CD14-positive monocyte (primary cell): ENCODE data around the gene FAF2. TPM values are rescaled to one million over a fixed set of nuclear protein-coding genes. Genes with fewer than 3 reads are reported as not detected.

ENCODE experiments used
- DNase-seq, 3 donors: peaks; one replicate each; pipeline ENCODE4 v3.0.0-alpha.2; 2011 to 2022
- H2AFZ ChIP-seq: 2 replicates; pipeline ENCODE4 v1.6.0; 2012; ENCODE audit warnings: mild to moderate bottlenecking, low read depth, low read length, inconsistent platforms; ENCODE audit not compliant: insufficient read depth, poor library complexity, severe bottlenecking
- H3K27ac ChIP-seq, 2 donors: 1 replicate in 1 of 2; 2 replicates in 1 of 2; pipeline ENCODE4 v1.5.1; 2012 to 2013; ENCODE audit warnings: low read length in 2 of 2, control low read depth in 1 of 2, inconsistent platforms in 1 of 2, low read depth in 1 of 2, mild to moderate bottlenecking in 1 of 2
- H3K27me3 ChIP-seq, 2 donors: one replicate each; pipeline versions ENCODE4 v1.6.0 to v1.6.1; 2011 to 2013; ENCODE audit warnings: low read length in 2 of 2; ENCODE audit not compliant: control insufficient read depth in 2 of 2, insufficient read depth in 2 of 2
- H3K36me3 ChIP-seq, 2 donors: replicated peaks in 1 of 2; 1 replicate in 1 of 2; 2 replicates in 1 of 2; pipeline versions ENCODE4 v1.5.1 to v1.6.1; 2012 to 2013; ENCODE audit warnings: low read length in 2 of 2, control low read depth in 1 of 2, inconsistent platforms in 1 of 2, mild to moderate bottlenecking in 1 of 2; ENCODE audit not compliant: insufficient read depth in 2 of 2, control insufficient read depth in 1 of 2
- H3K4me1 ChIP-seq, 2 donors: 1 replicate in 1 of 2; 2 replicates in 1 of 2; pipeline versions ENCODE4 v1.5.1 to v1.6.1; 2012 to 2013; ENCODE audit warnings: low read length in 2 of 2, control low read depth in 1 of 2, inconsistent platforms in 1 of 2, mild to moderate bottlenecking in 1 of 2, moderate library complexity in 1 of 2; ENCODE audit not compliant: insufficient read depth in 2 of 2, control insufficient read depth in 1 of 2
- H3K4me2 ChIP-seq: replicated peaks from 2 replicates; pipeline ENCODE3; 2012; ENCODE audit warnings: low read length, moderate library complexity, mild to moderate bottlenecking; ENCODE audit not compliant: poor library complexity, severe bottlenecking; ENCODE audit errors: extremely low read depth
- H3K4me3 ChIP-seq, 3 experiments: fragments of 200-600 bp in 1 of 3; sonication (generic) in 1 of 3; replicated peaks in 1 of 3; 1 replicate in 2 of 3; 2 replicates in 1 of 3; pipeline ENCODE4 v1.5.1; 2011 to 2013; ENCODE audit warnings: low read length in 3 of 3, mild to moderate bottlenecking in 3 of 3, control low read depth in 2 of 3, low read depth in 2 of 3, inconsistent platforms in 1 of 3, moderate library complexity in 1 of 3
- H3K79me2 ChIP-seq: 2 replicates; pipeline ENCODE4 v1.6.0; 2012; ENCODE audit warnings: mild to moderate bottlenecking, control low read depth, inconsistent platforms, low read length, moderate library complexity; ENCODE audit not compliant: insufficient read depth
- H3K9ac ChIP-seq: 2 replicates; pipeline ENCODE4 v1.6.0; 2017; ENCODE audit warnings: low read length, mild to moderate bottlenecking; ENCODE audit not compliant: insufficient read depth, poor library complexity, severe bottlenecking
- H3K9me3 ChIP-seq, 2 donors: replicated peaks in 1 of 2; 1 replicate in 1 of 2; 2 replicates in 1 of 2; pipeline versions ENCODE4 v1.5.1 to v1.6.1; 2012 to 2013; ENCODE audit warnings: low read length in 2 of 2, control low read depth in 1 of 2; ENCODE audit not compliant: control insufficient read depth in 1 of 2, insufficient read depth in 1 of 2
- H4K20me1 ChIP-seq: 2 replicates; pipeline ENCODE4 v1.6.0; 2012; ENCODE audit warnings: mild to moderate bottlenecking, low read length, control low read depth, moderate library complexity; ENCODE audit not compliant: insufficient read depth
- H3K27ac Mint-ChIP-seq, 7 donors: one replicate each; pipeline ENCODE4 v1.8.0; 2020; ENCODE audit warnings: mild to moderate bottlenecking in 7 of 7, mixed read lengths in 7 of 7, moderate library complexity in 6 of 7, inconsistent platforms in 2 of 7
- H3K27me3 Mint-ChIP-seq, 3 donors: one replicate each; pipeline ENCODE4 v1.8.0; 2021 to 2022; ENCODE audit warnings: low read depth in 3 of 3, mild to moderate bottlenecking in 3 of 3, mixed read lengths in 3 of 3, moderate library complexity in 3 of 3, inconsistent platforms in 1 of 3
- H3K36me3 Mint-ChIP-seq, 2 donors: one replicate each; pipeline ENCODE4 v1.8.0; 2020; ENCODE audit warnings: mixed read lengths in 2 of 2, inconsistent platforms in 1 of 2, mild to moderate bottlenecking in 1 of 2
- H3K4me1 Mint-ChIP-seq: one replicate; pipeline ENCODE4 v1.8.0; 2020; ENCODE audit warnings: mild to moderate bottlenecking, mixed read lengths
- H3K4me3 Mint-ChIP-seq, 2 donors: one replicate each; pipeline ENCODE4 v1.8.0; 2020; ENCODE audit warnings: mild to moderate bottlenecking in 2 of 2, mixed read lengths in 2 of 2, moderate library complexity in 1 of 2
- H3K9me3 Mint-ChIP-seq, 7 donors: one replicate each; pipeline ENCODE4 v1.8.0; 2020 to 2022; ENCODE audit warnings: mixed read lengths in 7 of 7, mild to moderate bottlenecking in 6 of 7, moderate library complexity in 6 of 7, inconsistent platforms in 2 of 7
- CTCF ChIP-seq: fragments of 200-600 bp; IDR thresholded peaks from one replicate; pipeline ENCODE4 v1.8.0; 2022; ENCODE audit warnings: antibody characterized with exemption, mild to moderate bottlenecking
- WGBS: methylation state at CpG from one replicate; pipeline ENCODE4 v1.1.5; 2013; ENCODE audit warnings: missing lambda C conversion rate; ENCODE audit not compliant: insufficient coverage; 5-methylcytosine and 5-hydroxymethylcytosine counted together
- intact Hi-C, 2 donors: fragments of 100-400 bp; cut with micrococcal nuclease; formaldehyde crosslinking; loops; one replicate each; pipeline versions ENCODE4 v1.15.0 to v1.15.1; 2023
- polyA plus RNA-seq, 3 donors: library from polyadenylated mRNA; depleted of rRNA in 1 of 3; unstranded in 2 of 3; stranded (reverse) in 1 of 3; fragments of 300-500 nt in 2 of 3; fragments of >200 nt in 1 of 3; fragmentation: Illumina TruSeq in 2 of 3; gene quantifications; 1 replicate in 2 of 3; 2 replicates in 1 of 3; pipeline ENCODE4 v1.2.3, GENCODE V29; 2012 to 2021

The FAF2 gene
- polyA plus RNA-seq, 3 donors: 11.5 to 14.8 (median 12.2) TPM

DNA sequence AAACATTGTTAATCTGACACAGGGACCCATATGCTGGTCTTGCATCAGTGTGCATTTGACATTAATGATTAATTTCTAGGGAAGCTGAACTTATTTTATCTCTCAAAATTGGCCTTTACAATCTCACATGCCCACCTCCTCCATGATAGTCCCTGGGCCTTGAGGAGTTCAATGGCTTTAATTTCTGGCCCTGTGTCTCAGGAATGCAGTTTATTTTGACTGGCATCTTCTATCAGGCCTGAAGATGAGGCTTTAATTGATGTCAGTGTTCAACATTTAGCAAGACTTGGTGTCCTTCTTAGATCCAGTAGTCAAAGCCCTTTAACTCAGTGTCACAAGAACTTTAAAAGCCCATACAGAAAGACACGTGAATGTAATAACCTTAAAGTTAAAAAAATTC, 21.3 kb upstream of the FAF2 start:
- no peak for TF ChIP-seq CTCF
- DNase-seq: no peak
- Histone ChIP-seq H3K9ac (no peak overlapping the region), H4K20me1 (no peaks in the 10 kb centered on the region), H3K79me2 (no peaks in the 10 kb centered on the region), H3K4me1 (peaks cover 5 to 6% of the 10 kb centered on the region in 2 donors), H3K4me3 (no peak overlapping the region), H3K36me3 (no peaks in the 10 kb centered on the region), H2AFZ (no peak overlapping the region), H3K27ac (no peak overlapping the region), H3K9me3 (peaks cover 0 to 4% of the 10 kb centered on the region in 2 donors), H3K4me2 (no peak overlapping the region), H3K27me3 (no peaks in the 10 kb centered on the region)
- peaks cover 14% of the 10 kb centered on the region for H3K4me1 Mint-ChIP-seq
- no peak overlapping the region for H3K27ac Mint-ChIP-seq
- H3K9me3 Mint-ChIP-seq: peaks cover 0 to 12% (median 7%) of the 10 kb centered on the region in 7 donors
- no peaks in the 10 kb centered on the region for H3K27me3 Mint-ChIP-seq
- WGBS: no CpG with 5 or more reads among the region's 1 CpG
- H3K4me3 Mint-ChIP-seq: no peak overlapping the region
- no peaks in the 10 kb centered on the region for H3K36me3 Mint-ChIP-seq
- intact Hi-C loops: no loop called here

DNA sequence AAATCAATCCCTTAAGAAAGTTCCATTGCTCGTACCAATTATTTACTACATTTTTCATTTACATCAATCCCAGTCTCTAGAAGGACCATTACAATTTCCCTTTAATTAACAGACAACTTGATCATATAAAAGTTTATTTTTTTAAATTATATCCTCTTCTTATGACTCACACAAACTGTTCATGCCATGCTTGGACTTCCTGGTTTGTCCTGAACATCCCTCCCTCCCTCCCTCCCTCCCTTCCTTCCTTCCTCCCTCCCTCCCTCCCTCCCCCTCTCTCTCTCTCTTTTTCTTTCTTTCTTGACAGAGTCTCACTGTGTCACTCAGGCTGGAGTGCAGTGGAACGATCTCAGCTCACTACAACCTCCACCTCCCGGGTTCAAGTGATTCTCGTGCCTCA, 20.2 kb upstream of the FAF2 start:
- Mint-ChIP-seq H3K36me3 (no peaks in the 10 kb centered on the region), H3K27me3 (no peaks in the 10 kb centered on the region), H3K4me3 (no peak overlapping the region), H3K27ac (no peak overlapping the region), H3K4me1 (peaks cover 14% of the 10 kb centered on the region), H3K9me3 (peaks cover 0 to 14% (median 8%) of the 10 kb centered on the region in 7 donors)
- no peaks in the 10 kb centered on the region for H3K27me3 ChIP-seq
- no peaks in the 10 kb centered on the region for H3K79me2 ChIP-seq
- H3K27ac ChIP-seq: no peak overlapping the region
- TF ChIP-seq CTCF: no peak
- H4K20me1 ChIP-seq: no peaks in the 10 kb centered on the region
- intact Hi-C loops: no loop called here
- H3K4me1 ChIP-seq: peaks cover 5 to 6% of the 10 kb centered on the region in 2 donors
- H2AFZ ChIP-seq: no peak overlapping the region
- no peak for DNase-seq
- no peaks in the 10 kb centered on the region for H3K36me3 ChIP-seq
- no peak overlapping the region for H3K4me3 ChIP-seq
- no CpG with 5 or more reads among the region's 4 CpGs for WGBS
- no peak overlapping the region for H3K4me2 ChIP-seq
- H3K9ac ChIP-seq: no peak overlapping the region
- H3K9me3 ChIP-seq: peaks cover 0 to 4% of the 10 kb centered on the region in 2 donors
